HG03097 (cell line): ENCODE data around the gene FCGR2B.
"Not testable (repeated sequence)": the region's sequence is repeated elsewhere in the genome, so short reads cannot be mapped to it uniquely, and the experiment has no call there.

Source experiments
- ATAC-seq: cut with Tn5 transposase; IDR thresholded peaks from one replicate; pipeline ENCODE4 v1.9.1; 2021; ENCODE audit not compliant: unreplicated experiment, low FRiP score

Gene FCGR2B

DNA sequence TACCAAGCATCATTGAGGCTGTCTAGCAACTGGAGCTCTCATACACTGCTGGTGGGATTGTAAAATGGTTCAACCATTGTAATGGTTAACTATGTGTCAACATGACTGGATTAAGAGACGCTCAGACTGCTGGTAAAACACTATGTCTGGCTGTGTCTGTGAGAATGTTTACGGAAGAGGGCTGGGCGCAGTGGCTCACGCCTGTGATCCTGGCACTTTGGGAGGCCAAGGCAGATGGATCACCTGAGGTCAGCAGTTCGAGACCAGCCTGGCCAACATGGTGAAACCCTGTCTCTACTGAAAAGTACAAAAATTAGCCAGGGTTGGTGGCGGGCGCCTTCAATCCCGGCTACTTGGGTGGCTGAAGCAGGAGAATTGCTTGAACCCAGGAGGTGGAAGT is 39.3 kb downstream of the FCGR2B start:
- ATAC-seq = no peak

DNA sequence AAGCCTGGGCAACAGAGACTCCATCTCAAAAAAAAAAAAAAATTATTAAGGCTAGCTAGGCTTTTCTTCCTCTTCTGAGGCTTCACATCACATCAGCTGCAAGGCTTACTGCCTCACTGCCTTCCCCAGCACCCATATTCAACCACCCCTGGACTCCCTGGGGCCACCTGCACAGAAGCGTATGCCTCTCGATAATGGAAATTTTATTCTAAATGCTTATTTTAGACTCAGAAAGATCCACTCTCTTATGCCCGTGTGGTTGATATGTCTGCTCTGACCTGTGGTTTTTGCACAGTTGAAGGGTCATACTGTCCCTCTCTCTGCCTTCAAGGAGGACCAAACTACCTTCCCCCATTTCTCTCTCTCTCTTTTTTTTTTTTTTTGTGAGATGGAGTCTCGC is 42.6 kb downstream of the FCGR2B start:
- no peak for ATAC-seq

DNA sequence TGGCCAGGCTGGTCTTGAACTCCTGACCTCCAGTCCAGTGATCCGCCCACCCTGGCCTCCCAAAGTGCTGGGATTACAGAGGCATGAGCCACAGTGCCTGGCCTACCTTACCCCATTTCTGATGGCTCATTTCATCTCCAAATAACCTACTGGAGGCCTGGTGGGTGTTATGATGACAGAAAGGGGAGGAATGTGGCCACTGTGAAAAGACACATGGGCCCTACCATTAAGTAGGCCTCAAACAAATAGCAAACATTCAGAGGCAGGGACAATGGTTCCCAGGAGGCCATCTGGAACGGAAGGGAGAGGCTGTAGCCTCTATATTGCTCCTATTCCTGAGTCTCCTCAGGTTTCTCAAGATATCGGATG is 43.2 kb downstream of the FCGR2B start:
- ATAC-seq = no peak

DNA sequence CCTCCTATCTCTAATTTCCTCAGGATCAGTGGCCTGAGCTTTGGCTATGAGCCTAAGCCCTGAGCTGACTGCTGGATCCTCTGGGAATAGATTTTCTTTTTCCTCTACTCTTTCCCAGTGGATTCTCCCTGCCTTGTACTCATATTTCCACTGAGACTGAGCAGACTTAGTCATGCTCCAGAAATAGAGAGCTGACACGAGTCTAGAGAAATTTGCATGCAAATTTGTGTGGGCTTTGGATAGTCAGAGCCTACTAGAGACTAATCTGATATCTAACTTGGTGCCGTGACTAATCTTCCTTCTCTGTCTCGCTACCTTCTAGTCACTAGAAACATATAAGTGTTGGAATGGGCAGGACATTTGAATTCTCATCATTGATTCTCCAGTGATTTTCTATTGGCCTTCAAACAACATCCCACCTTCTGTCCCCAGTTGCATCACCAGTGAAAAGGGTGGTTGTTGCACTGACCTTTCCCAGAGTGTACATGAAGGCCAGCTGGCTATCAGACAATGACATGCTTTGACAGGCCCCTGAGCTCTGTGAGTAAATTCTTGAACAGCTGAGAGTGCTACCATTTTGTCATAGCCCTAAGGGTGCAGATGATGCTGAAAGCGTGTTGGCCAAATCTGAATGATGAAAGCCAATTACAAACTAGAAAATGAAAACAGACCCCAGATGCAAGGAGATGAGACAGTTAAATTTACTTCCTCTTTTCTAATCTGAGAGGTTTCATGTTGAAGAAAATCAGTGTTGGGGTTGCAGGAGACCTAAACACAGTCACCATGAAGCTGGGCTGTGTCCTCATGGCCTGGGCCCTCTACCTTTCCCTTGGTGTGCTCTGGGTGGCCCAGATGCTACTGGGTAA is 43.8 kb downstream of the FCGR2B start, which contains the start of gene FCRLA:
Gene FCRLA (plus strand): TSS at position 748 of the 866 bp plus-strand sequence. CDS start 36 bp downstream, at position 784.
- ATAC-seq = peak; percentile 52

DNA sequence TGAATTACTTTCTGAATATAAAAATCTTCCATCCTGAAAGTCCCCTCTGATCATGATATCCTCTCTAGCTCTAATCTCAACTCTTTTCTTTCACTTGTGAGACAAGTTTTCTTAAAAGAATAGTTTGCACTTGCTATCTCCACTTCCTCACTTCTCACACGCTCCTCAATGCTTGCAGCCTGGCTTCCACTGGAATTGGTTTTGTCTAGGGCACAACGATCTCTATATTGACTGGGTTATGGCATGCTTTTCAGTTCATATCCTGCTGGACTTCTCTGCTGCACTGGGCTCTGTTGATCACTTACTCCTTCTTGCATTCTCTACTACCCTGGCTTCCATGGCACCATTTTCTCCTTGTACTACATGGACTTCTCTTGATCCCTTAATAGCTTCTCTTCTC is 44.6 kb downstream of the FCGR2B start:
- no peak for ATAC-seq

DNA sequence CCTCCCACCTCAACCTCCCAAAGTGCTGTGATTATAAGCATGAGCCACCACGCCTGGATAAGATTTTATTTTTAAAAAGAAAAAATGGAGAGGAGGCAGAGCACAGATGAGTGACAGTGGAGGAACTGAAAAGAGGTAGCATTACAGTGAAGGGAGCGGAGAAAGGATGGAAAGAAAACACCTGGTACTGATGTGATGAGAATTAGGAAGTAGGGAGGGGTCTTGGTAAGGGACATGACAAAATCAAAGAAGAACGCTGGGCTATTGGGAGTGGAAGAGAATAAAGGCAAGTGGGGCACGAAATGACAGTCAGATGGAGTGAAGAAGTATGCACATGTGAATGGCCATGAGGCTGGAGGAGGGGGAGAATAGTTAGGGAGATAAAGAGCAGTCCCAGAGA is 46.4 kb downstream of the FCGR2B start:
- no peak for ATAC-seq

DNA sequence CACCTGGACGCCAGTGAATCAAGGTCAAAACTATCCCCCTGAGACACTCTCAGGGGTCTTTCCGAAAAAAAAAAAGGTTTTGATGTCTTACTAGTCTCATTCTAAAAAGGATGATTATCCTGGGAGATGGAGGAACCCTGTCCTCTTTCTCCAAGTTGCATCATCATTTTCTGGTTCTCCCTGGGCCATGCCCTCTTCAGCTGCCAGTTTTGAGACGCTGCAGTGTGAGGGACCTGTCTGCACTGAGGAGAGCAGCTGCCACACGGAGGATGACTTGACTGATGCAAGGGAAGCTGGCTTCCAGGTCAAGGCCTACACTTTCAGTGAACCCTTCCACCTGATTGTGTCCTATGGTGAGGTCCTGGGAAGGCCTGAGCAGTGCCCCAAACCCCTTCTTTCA is 47.6 kb downstream of the FCGR2B start:
- ATAC-seq = no peak

DNA sequence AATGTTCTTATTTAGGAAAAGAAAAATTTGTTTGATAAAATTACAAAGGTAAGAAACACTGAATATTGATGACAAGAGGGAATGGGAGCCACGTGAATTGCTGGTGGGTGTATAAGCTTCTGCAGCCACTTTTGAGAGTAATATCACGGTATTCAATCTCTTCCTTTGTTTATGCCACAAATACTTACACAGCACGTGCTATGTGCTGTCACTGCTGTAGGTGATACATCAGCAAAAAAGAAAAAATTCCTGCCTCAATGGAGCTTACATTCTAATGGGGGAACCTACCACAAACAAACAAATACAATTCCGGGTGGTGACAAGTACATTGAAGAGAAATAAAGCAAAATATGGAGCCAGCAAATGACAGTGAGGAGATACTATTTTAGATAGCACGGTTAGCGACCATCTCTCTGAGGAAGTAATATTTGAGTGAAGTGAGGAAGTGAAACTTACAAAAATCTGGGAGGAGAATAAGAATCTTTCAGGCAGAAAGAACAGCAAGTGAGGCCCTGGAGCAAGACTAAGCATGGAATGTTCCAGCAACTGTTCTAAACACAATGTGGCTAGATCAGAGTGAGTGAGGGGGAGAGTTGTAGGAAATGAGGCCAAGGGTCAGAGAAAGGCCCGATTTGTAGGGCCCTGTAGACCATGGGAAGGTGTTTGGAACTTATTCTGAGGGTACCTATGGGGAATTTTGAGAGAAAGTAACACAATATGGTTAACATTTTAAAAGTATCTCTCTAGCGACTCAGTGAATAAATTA is 55.8 kb downstream of the FCGR2B start:
- ATAC-seq = peak; percentile 41

DNA sequence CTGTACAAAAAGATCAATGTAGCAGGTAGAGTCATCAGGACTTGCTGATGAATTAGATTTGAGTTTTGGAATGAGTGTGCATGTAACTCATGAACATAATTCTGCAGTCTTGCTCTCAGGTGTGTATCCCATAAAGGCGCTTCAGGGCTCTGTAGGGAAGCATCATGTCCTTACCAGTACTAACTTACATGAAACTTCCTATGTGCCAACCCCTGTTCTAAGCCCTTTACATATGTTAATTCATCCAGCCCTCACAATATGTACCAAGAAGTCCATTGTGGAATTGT is 56.3 kb downstream of the FCGR2B start:
- ATAC-seq = peak; percentile 27

DNA sequence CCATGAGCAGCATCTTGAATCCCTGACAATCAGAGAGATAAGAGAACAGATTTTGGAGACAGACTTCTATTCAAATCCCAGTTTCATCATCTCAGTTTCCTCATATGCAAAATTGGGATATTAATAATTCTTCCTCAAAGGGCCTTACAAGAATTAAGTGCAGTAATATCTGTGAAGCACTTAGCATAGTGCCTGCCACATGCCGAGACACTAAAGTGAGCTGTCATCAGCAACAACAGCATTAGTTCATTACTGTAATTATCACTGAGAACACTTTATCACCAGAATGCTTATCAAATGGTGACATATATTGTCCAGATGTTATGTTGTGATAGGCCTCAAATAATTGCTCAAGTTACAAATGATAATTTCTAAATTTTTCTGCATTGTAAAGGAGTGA is 57.5 kb downstream of the FCGR2B start:
- no peak for ATAC-seq

DNA sequence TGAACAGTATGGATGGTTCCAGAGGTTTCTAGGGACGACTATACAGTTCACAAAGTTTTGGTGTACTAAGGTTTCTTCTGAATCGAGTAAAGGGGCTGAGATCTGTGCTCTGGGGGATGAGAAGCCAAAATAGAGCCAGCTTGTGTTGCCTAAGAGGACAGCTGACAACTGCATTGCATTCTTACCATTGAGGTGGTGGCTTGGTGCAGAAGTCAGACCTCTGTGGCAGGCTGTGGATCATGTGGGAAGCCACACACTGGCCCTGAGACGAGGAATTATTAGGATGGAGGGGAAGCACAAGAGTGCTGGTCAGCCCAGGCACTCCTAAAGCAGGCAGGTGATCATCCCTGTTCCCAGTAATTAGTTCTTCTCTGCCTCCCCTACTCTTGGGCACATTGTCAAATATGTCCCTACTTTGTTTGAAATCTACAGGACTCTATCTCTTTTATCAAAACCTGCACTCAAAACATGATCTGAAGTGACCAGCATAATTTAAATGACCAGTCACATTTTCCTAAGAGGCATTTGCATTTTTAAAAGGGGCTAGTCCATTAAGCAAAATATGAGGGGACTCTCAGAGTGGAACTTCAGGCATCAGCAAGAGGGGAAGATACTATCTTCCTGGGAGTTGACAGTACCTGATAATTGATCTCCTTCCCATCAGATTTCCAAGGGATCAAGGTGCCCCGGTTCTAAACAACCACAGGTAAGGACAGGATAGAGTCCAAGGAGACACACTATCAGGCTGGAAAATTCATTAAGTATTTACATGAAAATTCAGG is 58.2 kb downstream of the FCGR2B start, which contains the start of gene FCRLB:
Gene FCRLB (plus strand): TSS at position 589 of the 782 bp plus-strand sequence. CDS start 1,129 bp downstream, outside the sequence.
- no peak for ATAC-seq

DNA sequence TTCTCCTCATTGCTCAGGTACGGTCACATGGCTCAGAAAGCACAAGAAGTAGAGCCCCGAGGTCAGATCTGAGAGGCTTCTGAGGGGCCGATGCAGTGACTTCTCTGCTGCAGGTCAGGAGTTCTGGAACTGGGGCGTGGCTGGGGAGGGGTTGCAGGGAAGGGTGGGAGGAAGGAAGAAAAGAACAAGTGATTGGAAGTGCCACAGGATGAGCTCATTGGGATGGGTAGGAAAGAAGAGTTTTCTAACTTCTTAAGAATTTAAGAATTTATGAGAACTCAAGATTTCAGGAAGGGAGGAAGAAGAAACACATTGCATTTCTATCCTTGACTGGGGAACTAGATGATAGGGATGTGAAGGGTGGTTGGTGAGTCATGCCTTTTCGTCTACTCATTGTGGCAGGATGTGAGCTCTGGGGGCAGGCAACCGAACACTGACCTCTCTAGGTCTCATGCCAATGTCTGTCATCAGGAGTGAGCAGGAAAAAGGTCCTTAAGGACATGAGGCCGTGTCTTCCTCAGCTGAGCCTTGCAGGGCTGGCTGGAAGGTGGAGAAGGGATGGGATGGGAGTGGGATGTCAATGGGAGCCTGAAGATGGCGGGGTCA is 58.9 kb downstream of the FCGR2B start:
- ATAC-seq = no peak

DNA sequence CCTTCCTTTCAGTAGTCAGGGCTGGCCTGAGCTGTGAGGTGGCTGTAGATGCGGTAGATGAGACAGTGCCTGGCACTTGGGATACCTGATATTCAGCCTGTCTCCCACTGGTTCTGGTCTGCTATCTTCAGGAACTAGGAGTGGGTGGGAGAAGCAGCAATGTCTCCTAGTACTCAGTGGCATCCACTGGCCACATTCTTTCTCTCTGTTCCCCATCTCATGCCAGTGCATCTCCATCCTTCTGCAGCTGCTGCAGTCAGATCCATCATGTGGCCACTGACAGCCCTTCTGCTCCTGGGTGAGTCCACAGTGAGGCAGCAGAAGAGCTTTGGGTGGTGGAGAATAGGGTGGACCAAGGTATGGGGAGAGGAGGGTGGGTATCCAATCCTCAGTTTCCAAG is 59.5 kb downstream of the FCGR2B start:
- no peak for ATAC-seq

DNA sequence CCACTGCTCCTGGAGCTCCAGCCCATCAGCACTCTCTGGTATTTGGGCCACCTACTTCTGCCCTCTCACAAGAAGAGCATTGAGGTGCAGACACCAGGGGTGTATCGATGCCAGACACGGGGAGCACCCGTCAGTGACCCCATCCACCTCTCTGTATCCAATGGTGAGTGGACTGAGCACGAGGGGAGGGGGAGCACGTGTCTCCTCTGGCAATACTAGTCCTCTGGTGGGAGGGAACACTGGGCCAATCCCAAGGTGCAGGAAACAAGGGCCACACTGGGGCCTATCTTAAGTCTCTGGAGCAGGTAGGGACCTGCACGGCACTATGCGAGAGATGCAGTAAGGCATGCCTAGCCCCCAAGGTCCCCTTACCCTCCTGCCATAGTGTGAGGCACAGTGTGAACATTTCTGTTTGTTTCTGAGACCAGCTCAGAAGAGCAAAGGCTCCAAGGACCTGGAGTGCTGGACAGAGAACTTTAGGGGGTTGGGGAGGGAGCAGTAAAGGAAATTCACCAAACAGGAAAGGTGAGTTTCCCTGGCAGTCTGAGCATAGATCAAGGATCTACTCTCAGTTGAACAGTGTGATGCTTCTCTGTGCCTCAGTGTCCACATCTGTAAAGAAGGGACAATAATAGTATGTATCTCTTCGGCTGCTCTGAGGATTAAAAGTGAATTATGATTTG is 60.7 kb downstream of the FCGR2B start:
- ATAC-seq = no peak

DNA sequence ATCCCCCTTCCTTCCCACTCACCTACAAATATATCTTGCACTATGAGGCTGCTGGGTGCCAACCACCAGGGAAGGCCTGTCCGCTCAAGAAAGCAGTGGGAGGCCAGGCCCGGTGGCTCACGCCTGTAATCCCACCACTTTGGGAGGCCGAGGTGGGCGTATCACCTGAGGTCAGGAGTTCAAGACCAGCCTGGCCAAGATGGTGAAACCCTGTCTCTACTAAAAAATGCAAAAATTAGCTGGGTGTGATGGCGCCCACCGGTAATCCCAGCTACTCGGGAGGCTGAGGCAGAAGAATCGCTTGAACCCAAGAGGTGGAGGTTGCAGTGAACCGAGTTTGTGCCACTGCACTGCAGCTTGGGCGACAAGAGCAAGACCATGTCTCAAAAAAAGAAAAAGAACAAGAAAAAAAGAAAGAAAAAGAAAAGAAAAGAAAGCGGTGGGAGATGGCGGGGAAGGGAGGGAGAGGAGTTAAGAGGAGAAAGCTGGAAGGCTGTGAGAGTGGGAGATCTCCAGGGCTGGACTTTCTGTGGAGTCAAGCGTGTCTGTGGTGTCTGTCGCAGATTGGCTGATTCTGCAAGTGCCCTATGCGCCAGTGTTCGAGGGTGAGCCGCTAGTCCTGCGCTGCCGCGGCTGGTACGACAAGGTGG is 62.4 kb downstream of the FCGR2B start:
- ATAC-seq = not testable (repeated sequence)

DNA sequence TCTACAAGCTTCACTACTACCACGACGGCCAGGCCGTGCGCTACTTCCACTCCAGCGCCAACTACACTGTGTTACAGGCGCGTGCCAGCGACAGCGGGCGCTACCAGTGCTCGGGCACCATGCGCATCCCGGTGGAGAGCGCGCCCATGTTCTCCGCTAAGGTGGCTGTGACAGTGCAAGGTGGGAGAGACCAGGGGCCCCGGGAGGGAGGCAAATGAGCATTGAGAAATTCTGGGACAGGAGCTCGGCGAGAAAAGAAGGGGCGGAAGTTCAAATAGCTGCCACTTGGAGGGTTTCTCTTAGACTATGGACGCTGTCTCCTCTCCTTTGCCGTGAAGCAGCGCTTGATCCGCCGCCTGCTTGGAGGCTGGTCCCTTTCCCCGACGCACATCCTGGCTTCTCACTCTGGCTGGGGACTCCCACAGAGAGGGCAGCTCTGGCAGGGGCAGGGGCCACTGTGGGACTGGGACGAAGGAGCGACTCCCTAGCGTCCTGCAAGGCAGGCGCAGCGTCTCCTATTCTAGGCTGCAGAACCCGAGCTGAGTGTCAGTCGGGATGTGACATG is 63.0 kb downstream of the FCGR2B start:
- ATAC-seq = no peak

DNA sequence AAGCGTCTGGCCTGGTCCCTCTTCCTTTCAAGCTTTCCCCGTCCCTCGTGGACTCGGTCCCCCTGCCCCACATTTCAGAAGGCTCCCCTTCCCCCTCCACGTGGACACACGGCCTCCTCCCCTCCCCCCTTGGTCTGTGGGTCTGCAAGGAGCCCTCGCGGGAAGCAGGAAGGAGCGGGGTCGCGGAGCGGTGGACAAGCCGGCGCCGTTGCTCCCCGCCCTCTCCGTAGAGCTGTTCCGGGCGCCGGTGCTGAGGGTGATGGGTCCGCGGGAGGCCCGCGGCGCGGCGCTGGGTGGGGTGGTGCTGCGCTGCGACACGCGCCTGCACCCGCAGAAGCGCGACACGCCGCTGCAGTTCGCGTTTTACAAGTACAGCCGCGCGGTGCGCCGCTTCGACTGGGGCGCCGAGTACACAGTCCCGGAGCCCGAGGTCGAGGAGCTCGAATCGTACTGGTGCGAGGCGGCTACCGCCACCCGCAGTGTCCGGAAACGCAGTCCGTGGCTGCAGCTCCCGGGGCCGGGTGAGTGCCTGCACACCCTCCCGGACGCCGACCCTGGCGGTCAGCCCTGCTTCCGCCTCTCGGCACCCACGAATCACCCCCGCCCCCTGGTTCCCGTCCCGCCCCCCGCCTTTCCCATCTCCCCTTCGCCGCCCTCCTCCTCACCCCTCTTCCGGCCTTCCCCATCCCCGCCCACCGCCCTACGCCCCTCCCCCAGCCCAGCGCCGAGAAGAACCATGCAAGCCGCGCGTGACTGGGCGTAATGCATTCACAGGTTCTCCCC is 63.7 kb downstream of the FCGR2B start:
- ATAC-seq = peak; percentile 40

DNA sequence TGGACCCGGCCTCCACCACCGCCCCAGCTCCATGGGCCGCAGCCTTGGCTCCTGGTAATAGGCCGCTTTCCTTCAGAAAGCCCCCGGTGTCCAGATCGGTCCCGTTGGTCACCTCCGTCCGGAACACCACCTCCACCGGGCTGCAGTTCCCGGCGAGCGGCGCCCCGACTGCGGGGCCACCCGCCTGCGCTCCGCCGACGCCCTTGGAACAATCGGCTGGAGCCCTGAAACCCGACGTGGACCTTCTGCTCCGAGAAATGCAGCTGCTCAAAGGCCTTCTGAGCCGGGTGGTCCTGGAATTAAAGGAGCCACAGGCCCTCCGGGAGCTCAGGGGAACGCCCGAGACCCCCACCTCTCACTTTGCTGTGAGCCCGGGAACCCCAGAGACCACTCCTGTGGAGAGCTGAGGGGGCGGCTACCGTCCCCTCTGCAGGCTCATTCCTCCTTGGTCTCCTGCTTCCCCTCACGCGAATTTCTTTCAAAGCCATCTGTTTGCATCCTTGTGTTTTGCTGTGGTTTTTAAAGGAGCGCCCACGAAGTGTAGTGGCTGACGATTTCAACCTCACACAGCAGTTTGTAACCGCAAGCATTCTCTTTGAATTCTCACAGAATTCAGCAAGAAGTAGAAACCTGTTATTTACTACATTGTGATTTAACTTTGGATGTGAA is 64.4 kb downstream of the FCGR2B start:
- peak; percentile 10 for ATAC-seq
